ENCODE results near the gene ARMH3. TPM values are rescaled to one million over a fixed set of nuclear protein-coding genes. Genes with fewer than 3 reads are reported as not detected.

The ARMH3 gene
- total RNA-seq, 1 experiment from 2014 or later = 17.1 TPM

- H3K36me3 Mint-ChIP-seq = no peaks in the 10 kb centered on the region
- ATAC-seq (no peak), DNase-seq (ENCODE audit: low spot score) (no peak)
- no peaks in the 10 kb centered on the region for H3K9me3 Mint-ChIP-seq
- H3K4me1 Mint-ChIP-seq = peaks cover 37% of the 10 kb centered on the region
- H3K27me3 Mint-ChIP-seq (ENCODE audit: low read depth) = peaks cover 17% of the 10 kb centered on the region
- ChIA-PET POLR2A (no interaction called here), CTCF (interaction anchor here (1.0 to 5.5 kb wide), 4 partner anchors 171 to 237 kb away, joined by 3 to 304 read pairs (median 85); partner anchors contain the start of gene HPS6)
- no peak overlapping the region for H3K27ac Mint-ChIP-seq
- no peak overlapping the region for H3K4me3 Mint-ChIP-seq
- TF ChIP-seq NFE2L1 (CRISPR knock-in tag; IDR thresholded peaks at IDR 0.05) (no peak), ZNF396 (CRISPR knock-in tag; IDR thresholded peaks at IDR 0.05; ENCODE audit: borderline replicate concordance) (no peak), PRRX2 (CRISPR knock-in tag; IDR thresholded peaks at IDR 0.05) (no peak), CBFB (CRISPR knock-in tag; IDR thresholded peaks at IDR 0.05; ENCODE audit: low read depth) (no peak), ARID4B (CRISPR knock-in tag; IDR thresholded peaks at IDR 0.05; ENCODE audit: borderline replicate concordance) (no peak), ZNF416 (CRISPR knock-in tag; IDR thresholded peaks at IDR 0.05) (no peak), GRHL2 (CRISPR knock-in tag; IDR thresholded peaks at IDR 0.05; ENCODE audit: insufficient replicate concordance, severe bottlenecking) (no peak), ZNF671 (CRISPR knock-in tag; IDR thresholded peaks at IDR 0.05) (no peak), NR2C2 (CRISPR knock-in tag; IDR thresholded peaks at IDR 0.05) (no peak), ZSCAN18 (CRISPR knock-in tag; IDR thresholded peaks at IDR 0.05) (no peak), RELA (CRISPR knock-in tag; IDR thresholded peaks at IDR 0.05; ENCODE audit: borderline replicate concordance) (no peak), ZNF425 (CRISPR knock-in tag; conservative IDR thresholded peaks at IDR 0.05) (no peak), STAT6 (CRISPR knock-in tag; conservative IDR thresholded peaks at IDR 0.05; ENCODE audit: low read depth) (no peak), ZNF317 (CRISPR knock-in tag; IDR thresholded peaks at IDR 0.05; ENCODE audit: borderline replicate concordance, low read depth) (no peak), AFF4 (CRISPR knock-in tag; IDR thresholded peaks at IDR 0.05; ENCODE audit: borderline replicate concordance) (no peak), ETV6 (CRISPR knock-in tag; IDR thresholded peaks at IDR 0.05) (no peak), OVOL2 (CRISPR knock-in tag; IDR thresholded peaks at IDR 0.05; ENCODE audit: borderline replicate concordance) (no peak)
These were observed 218.2 kb downstream of the ARMH3 start for GRCh38 chr10:101837748-101838147.
